ENCODE measurements around the gene DCST1. TPM values are rescaled to one million over a fixed set of nuclear protein-coding genes. Genes with fewer than 3 reads are reported as not detected.

DCST1 gene
- total RNA-seq, 1 donor from 2014 or later, result not detected

- Histone ChIP-seq H3K36me3 (ENCODE audit: control insufficient read depth, insufficient read depth, low read length) (no peaks in the 10 kb centered on the region), H3K27me3 (ENCODE audit: control insufficient read depth, insufficient read depth, low read length) (no peaks in the 10 kb centered on the region), H3K4me3 (ENCODE audit: low read depth, low read length) (no peak overlapping the region)
- TF ChIP-seq CTCF (IDR thresholded peaks at IDR 0.05; ENCODE audit: insufficient read depth, low read length, poor library complexity, severe bottlenecking), result no peak
- DNase-seq (ENCODE audit: low read depth), result no peak
These were observed 16.3 kb downstream of the DCST1 start for GRCh38 chr1:155049651-155050559.

- no peak for DNase-seq (ENCODE audit: low read depth)
- Histone ChIP-seq H3K4me3 (ENCODE audit: low read depth, low read length) (peak within 1 kb of the TSS; percentile 72), H3K27me3 (ENCODE audit: control insufficient read depth, insufficient read depth, low read length) (no peaks in the 10 kb centered on the region), H3K36me3 (ENCODE audit: control insufficient read depth, insufficient read depth, low read length) (no peaks in the 10 kb centered on the region)
- TF ChIP-seq CTCF (IDR thresholded peaks at IDR 0.05; ENCODE audit: insufficient read depth, low read length, poor library complexity, severe bottlenecking), result peak; percentile 80
These were observed 17.1 kb downstream of the DCST1 start, which contains the start of gene ADAM15 for GRCh38 chr1:155050560-155051341. TSS of gene ADAM15 (plus strand) at chr1:155051316. CDS start at chr1:155051387, 71 bp downstream.

- Histone ChIP-seq H3K36me3 (ENCODE audit: control insufficient read depth, insufficient read depth, low read length) (no peaks in the 10 kb centered on the region), H3K4me3 (ENCODE audit: low read depth, low read length) (peak overlapping the region; percentile 72), H3K27me3 (ENCODE audit: control insufficient read depth, insufficient read depth, low read length) (no peaks in the 10 kb centered on the region)
- no peak for TF ChIP-seq CTCF (IDR thresholded peaks at IDR 0.05; ENCODE audit: insufficient read depth, low read length, poor library complexity, severe bottlenecking)
- no peak for DNase-seq (ENCODE audit: low read depth)
These were observed 17.7 kb downstream of the DCST1 start for GRCh38 chr1:155051342-155051776.

GRCh38 chr1:155051777-155052398, 18.3 kb downstream of the DCST1 start:
- DNase-seq (ENCODE audit: low read depth), result no peak
- H3K36me3 ChIP-seq (ENCODE audit: control insufficient read depth, insufficient read depth, low read length), result peaks cover 2% of the 10 kb centered on the region

More at GRCh38 chr1:155051777-155052398, 18.3 kb downstream of the DCST1 start:
- no peak for TF ChIP-seq CTCF (IDR thresholded peaks at IDR 0.05; ENCODE audit: insufficient read depth, low read length, poor library complexity, severe bottlenecking)
- H3K27me3 ChIP-seq (ENCODE audit: control insufficient read depth, insufficient read depth, low read length), result no peaks in the 10 kb centered on the region
- H3K4me3 ChIP-seq (ENCODE audit: low read depth, low read length), result peak overlapping the region; percentile 72
